Keratinocyte (primary cell): ENCODE measurements around the gene TMEM163. TPM values are rescaled to one million over a fixed set of nuclear protein-coding genes. Genes with fewer than 3 reads are reported as not detected.

Experiments
- DNase-seq: peaks from one replicate; pipeline ENCODE4 v3.0.0-alpha.2; 2011; ENCODE audit warnings: low read depth, missing footprints, low spot score
- FAIRE-seq: peaks from 2 replicates; lab custom pipeline; 2011; peaks lifted over from hg19 to GRCh38; lab: Jason Lieb, UNC
- H2AFZ ChIP-seq: 2 replicates; pipeline ENCODE4 v1.6.0; 2012; ENCODE audit warnings: low read length, control low read depth, inconsistent platforms; ENCODE audit not compliant: control insufficient read depth
- H3K27ac ChIP-seq: 2 replicates; pipeline ENCODE4 v1.5.1; 2011; ENCODE audit warnings: low read length; ENCODE audit not compliant: control insufficient read depth, insufficient read depth
- H3K27me3 ChIP-seq: 3 replicates; pipeline ENCODE4 v1.6.0; 2011; ENCODE audit warnings: low read length; ENCODE audit not compliant: control insufficient read depth, insufficient read depth; ENCODE audit errors: extremely low read depth
- H3K36me3 ChIP-seq, 2 experiments: 2 replicates in 1 of 2; 3 replicates in 1 of 2; pipeline ENCODE4 v1.5.1; 2011; ENCODE audit warnings: low read length in 2 of 2, mild to moderate bottlenecking in 1 of 2; ENCODE audit not compliant: control insufficient read depth in 2 of 2, insufficient read depth in 2 of 2; ENCODE audit errors: extremely low read depth in 1 of 2
- H3K4me1 ChIP-seq: 3 replicates; pipeline ENCODE4 v1.5.1; 2011; ENCODE audit warnings: low read length; ENCODE audit not compliant: control insufficient read depth, insufficient read depth; ENCODE audit errors: extremely low read depth
- H3K4me2 ChIP-seq: 3 replicates; pipeline ENCODE4 v1.6.0; 2011; ENCODE audit warnings: low read depth, low read length; ENCODE audit not compliant: control insufficient read depth, insufficient read depth; ENCODE audit errors: extremely low read depth
- H3K4me3 ChIP-seq, 3 experiments: fragments of 200-600 bp in 1 of 3; sonication (generic) in 1 of 3; 2 replicates in 2 of 3; 3 replicates in 1 of 3; pipeline ENCODE4 v1.5.1; 2011 to 2016; ENCODE audit warnings: low read length in 3 of 3, mild to moderate bottlenecking in 3 of 3, control low read depth in 2 of 3, inconsistent platforms in 1 of 3, low read depth in 1 of 3, mixed read lengths in 1 of 3, mixed run types in 1 of 3, moderate library complexity in 1 of 3; ENCODE audit not compliant: control insufficient read depth in 2 of 3, insufficient read depth in 2 of 3; ENCODE audit errors: extremely low read depth in 1 of 3
- H3K79me2 ChIP-seq: 2 replicates; pipeline ENCODE4 v1.6.0; 2012; ENCODE audit warnings: low read length; ENCODE audit not compliant: control insufficient read depth, insufficient read depth
- H3K9ac ChIP-seq: 3 replicates; pipeline ENCODE4 v1.6.0; 2011; ENCODE audit warnings: low read length; ENCODE audit not compliant: control insufficient read depth, insufficient read depth; ENCODE audit errors: extremely low read depth
- H3K9me1 ChIP-seq: 3 replicates; pipeline ENCODE4 v1.6.0; 2011; ENCODE audit warnings: low read length; ENCODE audit not compliant: control insufficient read depth, insufficient read depth; ENCODE audit errors: extremely low read depth
- H3K9me3 ChIP-seq: 2 replicates; pipeline ENCODE4 v1.5.1; 2012; ENCODE audit warnings: low read depth, low read length; ENCODE audit not compliant: control insufficient read depth
- H4K20me1 ChIP-seq: 3 replicates; pipeline ENCODE4 v1.6.0; 2011; ENCODE audit warnings: low read length; ENCODE audit not compliant: control insufficient read depth, insufficient read depth; ENCODE audit errors: extremely low read depth
- EZH2 ChIP-seq: IDR thresholded peaks from one replicate; pipeline ENCODE4 v1.6.1; 2012; ENCODE audit warnings: inconsistent platforms, mild to moderate bottlenecking, low read length, moderate library complexity
- dilution Hi-C: fragments of 300-500 bp; cut with MboI; formaldehyde crosslinking; loops from one replicate; pipeline ENCODE4 v1.7.0; 2020; ENCODE audit warnings: low sequenced_read_pairs; ENCODE audit not compliant: extremely low pct_ligation_motif_present
- polyA plus RNA-seq, 5 experiments: library from polyadenylated mRNA; depleted of rRNA in 3 of 5; stranded (reverse) in 3 of 5; stranded (forward) in 1 of 5; unstranded in 1 of 5; fragments of >200 nt; gene quantifications; 1 replicate in 1 of 5; 2 replicates in 3 of 5; 3 replicates in 1 of 5; pipeline versions ENCODE4 v1.2.1 to v1.2.3, GENCODE V29; 2011 to 2012; ENCODE audit warnings: missing spikeins in 2 of 5, low read depth in 1 of 5, low replicate concordance in 1 of 5
- TF ChIP-seq, protein P1 (sequence below), 3 experiments: IDR thresholded peaks in 1 of 3; conservative IDR thresholded peaks in 1 of 3; optimal IDR thresholded peaks in 1 of 3; 2 replicates in 2 of 3; 3 replicates in 1 of 3; pipeline versions ENCODE3 to v1.5.1; 2011; ENCODE audit warnings: low read length in 3 of 3, mild to moderate bottlenecking in 3 of 3, moderate library complexity in 2 of 3, control low read depth in 1 of 3, inconsistent platforms in 1 of 3; ENCODE audit not compliant: insufficient read depth in 2 of 3; ENCODE audit errors: extremely low read depth in 1 of 3

TMEM163 gene
- polyA plus RNA-seq, 1 donor (not counting 4 experiments of a cell fraction or from before 2014, with no cell fraction given): not detected

DNA sequence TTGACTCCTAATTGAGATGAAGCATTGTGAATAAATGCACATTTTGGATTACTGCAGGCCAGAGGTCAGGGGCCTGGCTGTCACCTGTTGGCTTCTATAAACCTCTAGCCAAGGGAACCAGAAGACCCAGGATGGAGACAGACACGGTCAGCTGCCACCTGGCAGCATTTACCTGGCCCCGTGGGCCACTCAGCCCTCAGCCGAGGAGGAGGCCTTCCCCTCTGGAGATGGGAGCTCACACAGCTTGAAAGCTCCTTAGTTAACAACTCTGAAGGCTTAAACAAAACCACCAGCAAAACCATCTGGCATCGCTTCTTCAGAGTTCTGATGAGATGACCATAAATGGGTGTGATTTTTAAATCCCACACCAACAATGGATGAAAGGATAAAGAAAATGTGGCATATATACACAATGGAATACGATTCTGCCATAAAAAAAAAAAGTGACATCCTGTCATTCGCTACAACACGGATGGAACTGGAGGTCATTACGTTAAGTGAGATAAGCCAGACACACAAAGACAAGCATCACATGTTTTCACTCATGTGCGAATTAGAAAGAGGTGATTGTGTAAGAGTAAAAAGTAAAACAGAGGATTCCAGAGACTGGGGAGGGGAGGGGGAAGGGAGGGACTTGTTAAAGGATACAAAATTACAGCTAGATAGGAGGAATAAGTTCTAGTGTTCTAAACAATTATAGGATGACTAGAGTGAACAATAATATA is 218.4 kb downstream of the TMEM163 start:
- Histone ChIP-seq H3K9me1 (no peaks in the 10 kb centered on the region), H3K4me1 (peaks cover 3% of the 10 kb centered on the region), H3K9ac (no peak overlapping the region), H2AFZ (no peak overlapping the region), H3K36me3 (no peaks in the 10 kb centered on the region), H3K79me2 (no peaks in the 10 kb centered on the region), H3K27ac (no peak overlapping the region), H3K27me3 (peaks cover 7% of the 10 kb centered on the region), H3K4me2 (no peak overlapping the region), H3K4me3 (no peak overlapping the region), H4K20me1 (no peaks in the 10 kb centered on the region), H3K9me3 (no peaks in the 10 kb centered on the region)
- dilution Hi-C loops: no loop called here
- FAIRE-seq: no peak
- DNase-seq: no peak
- TF ChIP-seq EZH2: no peak
- TF ChIP-seq, protein P1, sequence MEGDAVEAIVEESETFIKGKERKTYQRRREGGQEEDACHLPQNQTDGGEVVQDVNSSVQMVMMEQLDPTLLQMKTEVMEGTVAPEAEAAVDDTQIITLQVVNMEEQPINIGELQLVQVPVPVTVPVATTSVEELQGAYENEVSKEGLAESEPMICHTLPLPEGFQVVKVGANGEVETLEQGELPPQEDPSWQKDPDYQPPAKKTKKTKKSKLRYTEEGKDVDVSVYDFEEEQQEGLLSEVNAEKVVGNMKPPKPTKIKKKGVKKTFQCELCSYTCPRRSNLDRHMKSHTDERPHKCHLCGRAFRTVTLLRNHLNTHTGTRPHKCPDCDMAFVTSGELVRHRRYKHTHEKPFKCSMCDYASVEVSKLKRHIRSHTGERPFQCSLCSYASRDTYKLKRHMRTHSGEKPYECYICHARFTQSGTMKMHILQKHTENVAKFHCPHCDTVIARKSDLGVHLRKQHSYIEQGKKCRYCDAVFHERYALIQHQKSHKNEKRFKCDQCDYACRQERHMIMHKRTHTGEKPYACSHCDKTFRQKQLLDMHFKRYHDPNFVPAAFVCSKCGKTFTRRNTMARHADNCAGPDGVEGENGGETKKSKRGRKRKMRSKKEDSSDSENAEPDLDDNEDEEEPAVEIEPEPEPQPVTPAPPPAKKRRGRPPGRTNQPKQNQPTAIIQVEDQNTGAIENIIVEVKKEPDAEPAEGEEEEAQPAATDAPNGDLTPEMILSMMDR (optimal IDR thresholded peaks at IDR 0.05 in 1 of 3, IDR thresholded peaks at IDR 0.05 in 1 of 3, conservative IDR thresholded peaks at IDR 0.05 in 1 of 3; ENCODE audit: extremely low read depth in 1 of 3, insufficient read depth in 2 of 3, low read length in 3 of 3): no peak

DNA sequence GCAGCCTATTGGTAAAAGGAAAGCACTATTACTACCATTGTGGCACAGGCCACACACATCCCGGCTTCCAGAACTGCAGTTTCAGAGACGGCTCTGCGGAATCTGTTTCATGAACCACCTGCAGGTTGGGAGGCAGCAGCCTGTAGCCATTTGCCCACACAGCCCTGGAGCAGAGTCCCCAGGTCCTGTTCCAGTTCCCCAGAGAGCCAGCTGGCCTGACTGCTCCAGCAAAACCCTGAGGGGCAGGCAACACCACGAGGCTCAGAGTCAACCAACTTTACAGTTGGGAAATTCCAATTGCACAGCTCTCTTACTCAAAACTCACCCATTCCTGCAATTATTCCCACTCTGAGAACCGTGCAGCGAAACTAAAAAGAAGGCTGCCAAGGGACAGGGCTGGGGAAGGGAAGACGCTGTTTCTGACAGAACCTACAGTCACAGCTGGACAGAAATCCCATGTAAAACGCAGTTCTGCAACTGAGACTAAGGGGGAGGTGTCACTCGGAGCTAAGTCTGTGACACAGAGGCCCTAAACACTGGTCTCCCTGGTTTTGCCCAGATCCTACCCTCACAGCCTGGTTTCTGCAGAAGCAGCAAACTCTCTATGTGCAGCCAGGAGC is 219.4 kb downstream of the TMEM163 start:
- no peak overlapping the region for H3K4me2 ChIP-seq
- no peak overlapping the region for H3K4me3 ChIP-seq
- DNase-seq (no peak), FAIRE-seq (no peak)
- no peak overlapping the region for H3K9ac ChIP-seq
- H3K9me1 ChIP-seq: no peaks in the 10 kb centered on the region
- H3K27me3 ChIP-seq: peaks cover 7% of the 10 kb centered on the region
- H2AFZ ChIP-seq: no peak overlapping the region
- no peaks in the 10 kb centered on the region for H4K20me1 ChIP-seq
- TF ChIP-seq, protein P1 (optimal IDR thresholded peaks at IDR 0.05 in 1 of 3, IDR thresholded peaks at IDR 0.05 in 1 of 3, conservative IDR thresholded peaks at IDR 0.05 in 1 of 3; ENCODE audit: extremely low read depth in 1 of 3, insufficient read depth in 2 of 3, low read length in 3 of 3): no peak
- no peak for TF ChIP-seq EZH2
- dilution Hi-C loops: no loop called here
- H3K79me2 ChIP-seq: no peaks in the 10 kb centered on the region
- no peak overlapping the region for H3K27ac ChIP-seq
- no peaks in the 10 kb centered on the region for H3K9me3 ChIP-seq
- no peaks in the 10 kb centered on the region for H3K4me1 ChIP-seq
- no peaks in the 10 kb centered on the region for H3K36me3 ChIP-seq
